GM21825 (cell line): ENCODE measurements around the gene CD68.

ENCODE experiments used
- ATAC-seq: cut with Tn5 transposase; IDR thresholded peaks from one replicate; pipeline ENCODE4 v1.9.1; 2021; ENCODE audit warnings: mild to moderate bottlenecking, moderate library complexity; ENCODE audit not compliant: unreplicated experiment

Gene CD68

GRCh38 chr17:7579001-7579833 lies at the start of gene CD68:
TSS of gene CD68 (plus strand) at chr17:7579638. CDS start at chr17:7579678, 40 bp downstream.
- peak; percentile 45 for ATAC-seq

GRCh38 chr17:7530023-7530900 lies 49.2 kb upstream of the CD68 start:
- ATAC-seq, result no peak

- ATAC-seq, result no peak
Observed at GRCh38 chr17:7538050-7538449, 41.4 kb upstream of the CD68 start.

GRCh38 chr17:7538891-7539545 lies 40.4 kb upstream of the CD68 start:
- ATAC-seq, result no peak

GRCh38 chr17:7541074-7541621 lies 38.3 kb upstream of the CD68 start:
- ATAC-seq, result no peak

- no peak for ATAC-seq
Observed at GRCh38 chr17:7544911-7545310, 34.5 kb upstream of the CD68 start.

- no peak for ATAC-seq
Observed at GRCh38 chr17:7548585-7549400, 30.6 kb upstream of the CD68 start, which contains the start of gene TNFSF12. TSS of gene TNFSF12 (plus strand) at chr17:7549058. CDS start at chr17:7549154, 96 bp downstream.

GRCh38 chr17:7549401-7550055 lies 29.9 kb upstream of the CD68 start:
- no peak for ATAC-seq

GRCh38 chr17:7550344-7550743 lies 29.1 kb upstream of the CD68 start:
- ATAC-seq, result no peak

GRCh38 chr17:7551396-7551795 lies 28.0 kb upstream of the CD68 start:
- no peak for ATAC-seq

GRCh38 chr17:7552621-7553051 lies 26.8 kb upstream of the CD68 start:
- peak; percentile 61 for ATAC-seq

- no peak for ATAC-seq
Observed at GRCh38 chr17:7553356-7553755, 26.1 kb upstream of the CD68 start.

- no peak for ATAC-seq
Observed at GRCh38 chr17:7555320-7555948, 24.0 kb upstream of the CD68 start.

- no peak for ATAC-seq
Observed at GRCh38 chr17:7556627-7557026, 22.8 kb upstream of the CD68 start.

GRCh38 chr17:7557147-7557764 lies 22.2 kb upstream of the CD68 start:
- ATAC-seq, result no peak

GRCh38 chr17:7557775-7558543 lies 21.5 kb upstream of the CD68 start:
- ATAC-seq, result no peak

- ATAC-seq, result no peak
Observed at GRCh38 chr17:7558544-7559319, 20.7 kb upstream of the CD68 start, which contains the start of gene TNFSF13. TSS of gene TNFSF13 (plus strand) at chr17:7558750. CDS start at chr17:7559040, 290 bp downstream.
